HuH-7.5 (cell line): Measurements from ENCODE around the gene TBCA.

Experiments used
- DNase-seq: peaks from one replicate; pipeline ENCODE4 v3.0.0; 2011; ENCODE audit warnings: low spot score

Gene TBCA

GRCh38 chr5:77642738-77643653 lies 133.1 kb downstream of the TBCA start:
- no peak for DNase-seq

- no peak for DNase-seq
These were observed 134.0 kb downstream of the TBCA start for GRCh38 chr5:77641963-77642737.

GRCh38 chr5:77641397-77641943 lies 134.7 kb downstream of the TBCA start:
- DNase-seq, result no peak
